Hepatocyte (in vitro differentiated cells): Measurements from ENCODE around the gene PTDSS2.

Experiments used
- CTCF ChIP-seq: fragments of 200-600 bp; sonication (generic); IDR thresholded peaks from 2 replicates; pipeline ENCODE4 v1.5.1; 2016; ENCODE audit warnings: antibody characterized with exemption, mild to moderate bottlenecking; ENCODE audit not compliant: poor library complexity
- EZH2 ChIP-seq: fragments of 200-600 bp; sonication (generic); IDR thresholded peaks from 2 replicates; pipeline ENCODE4 v1.6.1; 2016; ENCODE audit warnings: antibody characterized with exemption, mild to moderate bottlenecking, borderline replicate concordance

GRCh38 chr11:460331-461199, 10.5 kb downstream of the PTDSS2 start:
- TF ChIP-seq CTCF (no peak), EZH2 (no peak)
